22Rv1 (cell line): ENCODE data around the gene KIF14.

Source experiments
- ZFX ChIP-seq: fragments of 450-650 bp; IDR thresholded peaks from 2 replicates; pipeline ENCODE4 v1.6.1; 2017; ENCODE audit warnings: antibody characterized with exemption, borderline replicate concordance
- TF ChIP-seq, protein P1 (sequence below): fragments of 450-650 bp; IDR thresholded peaks from 2 replicates; pipeline ENCODE4 v1.5.1; 2017; ENCODE audit warnings: mild to moderate bottlenecking

DNA sequence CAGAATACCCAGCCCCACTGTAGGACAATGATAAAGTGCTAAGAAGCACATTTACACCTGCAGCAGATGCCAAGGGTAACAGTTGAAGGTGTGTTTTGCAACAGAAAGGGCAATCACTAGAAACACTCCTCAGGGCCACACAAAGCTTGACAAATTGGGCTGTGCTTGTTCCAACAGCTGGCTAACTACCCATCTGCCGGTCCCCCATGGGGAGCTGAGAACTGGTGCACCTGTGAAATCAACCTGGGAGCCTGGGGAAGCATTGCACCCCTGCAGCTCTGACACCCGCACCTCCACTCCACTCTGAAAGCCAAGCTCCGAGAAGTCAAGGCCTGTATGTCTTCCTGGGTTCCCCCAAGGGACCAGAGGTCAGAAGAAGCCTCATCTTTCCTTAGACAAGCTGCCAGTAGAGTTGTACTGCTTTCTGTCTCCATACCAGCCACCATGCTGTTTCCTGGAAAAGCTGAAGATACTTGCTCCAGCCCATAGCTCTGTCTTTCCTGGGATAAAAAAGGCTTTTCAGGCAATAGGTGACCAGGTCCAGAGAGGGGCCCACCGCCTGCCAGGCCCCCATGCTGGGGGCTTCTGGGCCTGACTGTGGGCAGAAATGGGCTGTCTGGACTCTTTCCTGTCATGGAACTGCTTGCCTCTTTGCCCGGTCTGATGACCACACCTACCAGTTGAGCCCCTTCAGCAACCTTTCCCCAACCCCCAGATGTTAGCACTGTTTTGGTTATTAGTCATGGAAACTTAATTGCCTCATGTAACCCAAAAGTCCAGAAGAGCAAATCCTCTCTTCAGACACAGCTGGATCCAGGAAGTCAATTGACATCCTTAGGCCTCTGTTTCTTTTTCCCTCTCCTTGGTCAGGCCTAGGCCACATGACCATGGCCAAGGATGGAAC, 93.6 kb downstream of the KIF14 start:
- TF ChIP-seq, protein P1, sequence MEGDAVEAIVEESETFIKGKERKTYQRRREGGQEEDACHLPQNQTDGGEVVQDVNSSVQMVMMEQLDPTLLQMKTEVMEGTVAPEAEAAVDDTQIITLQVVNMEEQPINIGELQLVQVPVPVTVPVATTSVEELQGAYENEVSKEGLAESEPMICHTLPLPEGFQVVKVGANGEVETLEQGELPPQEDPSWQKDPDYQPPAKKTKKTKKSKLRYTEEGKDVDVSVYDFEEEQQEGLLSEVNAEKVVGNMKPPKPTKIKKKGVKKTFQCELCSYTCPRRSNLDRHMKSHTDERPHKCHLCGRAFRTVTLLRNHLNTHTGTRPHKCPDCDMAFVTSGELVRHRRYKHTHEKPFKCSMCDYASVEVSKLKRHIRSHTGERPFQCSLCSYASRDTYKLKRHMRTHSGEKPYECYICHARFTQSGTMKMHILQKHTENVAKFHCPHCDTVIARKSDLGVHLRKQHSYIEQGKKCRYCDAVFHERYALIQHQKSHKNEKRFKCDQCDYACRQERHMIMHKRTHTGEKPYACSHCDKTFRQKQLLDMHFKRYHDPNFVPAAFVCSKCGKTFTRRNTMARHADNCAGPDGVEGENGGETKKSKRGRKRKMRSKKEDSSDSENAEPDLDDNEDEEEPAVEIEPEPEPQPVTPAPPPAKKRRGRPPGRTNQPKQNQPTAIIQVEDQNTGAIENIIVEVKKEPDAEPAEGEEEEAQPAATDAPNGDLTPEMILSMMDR: no peak
- TF ChIP-seq ZFX: no peak
